Measurements from ENCODE around the gene NAV2. TPM values are rescaled to one million over a fixed set of nuclear protein-coding genes. Genes with fewer than 3 reads are reported as not detected.

NAV2 gene
- total RNA-seq, 1 experiment from 2014 or later, result 139 TPM

DNA sequence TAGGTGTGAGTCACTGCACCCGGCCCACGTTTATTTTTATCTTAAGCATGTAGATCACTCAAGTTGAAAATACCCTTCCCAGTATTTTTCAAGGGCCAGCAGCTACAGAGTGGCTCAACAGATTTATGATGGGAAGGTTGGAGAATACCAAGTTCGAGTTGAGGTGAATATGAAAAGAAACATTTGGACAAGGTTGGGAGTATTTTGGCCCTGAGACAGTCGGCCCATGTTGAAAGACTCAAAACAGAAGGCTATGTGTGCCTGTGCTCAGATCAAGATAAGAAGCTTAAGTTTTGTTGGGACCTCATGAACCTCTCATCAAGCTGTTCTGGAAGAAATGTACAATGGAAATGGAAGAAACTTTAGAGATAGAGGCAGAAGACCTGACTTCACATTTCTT is 248.6 kb downstream of the NAV2 start:
- Mint-ChIP-seq H3K9me3 (ENCODE audit: unreplicated experiment) (no peaks in the 10 kb centered on the region), H3K4me1 (ENCODE audit: insufficient read depth, unreplicated experiment) (peaks cover 21% of the 10 kb centered on the region), H3K27me3 (ENCODE audit: insufficient read depth, unreplicated experiment) (no peaks in the 10 kb centered on the region), H3K27ac (ENCODE audit: low read depth, unreplicated experiment) (peak overlapping the region; percentile 5), H3K36me3 (ENCODE audit: insufficient read depth, unreplicated experiment) (peaks cover 12% of the 10 kb centered on the region), H3K4me3 (ENCODE audit: unreplicated experiment) (no peak overlapping the region)
- intact Hi-C loops (cut with micrococcal nuclease), result no loop called here
- no peak for DNase-seq (ENCODE audit: unreplicated experiment)
- ChIA-PET POLR2A (interaction anchor here (2.1 kb wide), 1 partner anchor 64 kb away, joined by 7 read pairs; no protein-coding TSS in a partner anchor), CTCF (interaction anchor here (0.9 to 1.0 kb wide), 2 partner anchors 11 to 19 kb away, joined by 3 to 4 read pairs; no protein-coding TSS in a partner anchor)
- BruUV-seq (replicated peaks), result no TSS peak
- TF ChIP-seq, protein P1, sequence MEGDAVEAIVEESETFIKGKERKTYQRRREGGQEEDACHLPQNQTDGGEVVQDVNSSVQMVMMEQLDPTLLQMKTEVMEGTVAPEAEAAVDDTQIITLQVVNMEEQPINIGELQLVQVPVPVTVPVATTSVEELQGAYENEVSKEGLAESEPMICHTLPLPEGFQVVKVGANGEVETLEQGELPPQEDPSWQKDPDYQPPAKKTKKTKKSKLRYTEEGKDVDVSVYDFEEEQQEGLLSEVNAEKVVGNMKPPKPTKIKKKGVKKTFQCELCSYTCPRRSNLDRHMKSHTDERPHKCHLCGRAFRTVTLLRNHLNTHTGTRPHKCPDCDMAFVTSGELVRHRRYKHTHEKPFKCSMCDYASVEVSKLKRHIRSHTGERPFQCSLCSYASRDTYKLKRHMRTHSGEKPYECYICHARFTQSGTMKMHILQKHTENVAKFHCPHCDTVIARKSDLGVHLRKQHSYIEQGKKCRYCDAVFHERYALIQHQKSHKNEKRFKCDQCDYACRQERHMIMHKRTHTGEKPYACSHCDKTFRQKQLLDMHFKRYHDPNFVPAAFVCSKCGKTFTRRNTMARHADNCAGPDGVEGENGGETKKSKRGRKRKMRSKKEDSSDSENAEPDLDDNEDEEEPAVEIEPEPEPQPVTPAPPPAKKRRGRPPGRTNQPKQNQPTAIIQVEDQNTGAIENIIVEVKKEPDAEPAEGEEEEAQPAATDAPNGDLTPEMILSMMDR (IDR thresholded peaks at IDR 0.05; ENCODE audit: unreplicated experiment), result no peak

- peaks cover 8% of the 10 kb centered on the region for H3K36me3 Mint-ChIP-seq (ENCODE audit: insufficient read depth, unreplicated experiment)
- peak overlapping the region; percentile 61 for H3K27ac Mint-ChIP-seq (ENCODE audit: low read depth, unreplicated experiment)
- no TSS peak for BruUV-seq (replicated peaks)
- intact Hi-C loops (cut with micrococcal nuclease), result no loop called here
- peaks cover 22% of the 10 kb centered on the region for H3K4me1 Mint-ChIP-seq (ENCODE audit: insufficient read depth, unreplicated experiment)
- H3K9me3 Mint-ChIP-seq (ENCODE audit: unreplicated experiment), result no peaks in the 10 kb centered on the region
- H3K27me3 Mint-ChIP-seq (ENCODE audit: insufficient read depth, unreplicated experiment), result no peaks in the 10 kb centered on the region
- TF ChIP-seq, protein P1 (IDR thresholded peaks at IDR 0.05; ENCODE audit: unreplicated experiment), result no peak
- ChIA-PET CTCF (interaction anchor here (0.6 to 2.2 kb wide), 8 partner anchors 8 to 393 kb away, joined by 3 to 14 read pairs (median 4); no protein-coding TSS in a partner anchor), POLR2A (interaction anchor here (0.5 to 2.1 kb wide), 5 partner anchors 17 to 96 kb away, joined by 3 to 7 read pairs (median 3); no protein-coding TSS in a partner anchor)
- no peak for DNase-seq (ENCODE audit: unreplicated experiment)
- H3K4me3 Mint-ChIP-seq (ENCODE audit: unreplicated experiment), result no peak overlapping the region
Observed at GRCh38 chr11:19962053-19962800, 249.6 kb downstream of the NAV2 start.

- H3K27me3 Mint-ChIP-seq (ENCODE audit: insufficient read depth, unreplicated experiment), result no peaks in the 10 kb centered on the region
- H3K9me3 Mint-ChIP-seq (ENCODE audit: unreplicated experiment), result no peaks in the 10 kb centered on the region
- peaks cover 25% of the 10 kb centered on the region for H3K4me1 Mint-ChIP-seq (ENCODE audit: insufficient read depth, unreplicated experiment)
- CTCF ChIA-PET, result interaction anchor here (0.6 to 2.2 kb wide), 7 partner anchors 9 to 392 kb away, joined by 3 to 14 read pairs (median 5); no protein-coding TSS in a partner anchor
- peaks cover 4% of the 10 kb centered on the region for H3K36me3 Mint-ChIP-seq (ENCODE audit: insufficient read depth, unreplicated experiment)
- no peak overlapping the region for H3K4me3 Mint-ChIP-seq (ENCODE audit: unreplicated experiment)
- TF ChIP-seq, protein P1 (IDR thresholded peaks at IDR 0.05; ENCODE audit: unreplicated experiment), result no peak
- POLR2A ChIA-PET, result interaction anchor here (0.8 to 2.1 kb wide), 4 partner anchors 16 to 62 kb away, joined by 3 to 7 read pairs (median 4); no protein-coding TSS in a partner anchor
- H3K27ac Mint-ChIP-seq (ENCODE audit: low read depth, unreplicated experiment), result peak overlapping the region; percentile 61
- BruUV-seq (replicated peaks), result no TSS peak
- intact Hi-C loops (cut with micrococcal nuclease), result no loop called here
- no peak for DNase-seq (ENCODE audit: unreplicated experiment)
Observed at GRCh38 chr11:19962801-19963175, 250.2 kb downstream of the NAV2 start.

DNA sequence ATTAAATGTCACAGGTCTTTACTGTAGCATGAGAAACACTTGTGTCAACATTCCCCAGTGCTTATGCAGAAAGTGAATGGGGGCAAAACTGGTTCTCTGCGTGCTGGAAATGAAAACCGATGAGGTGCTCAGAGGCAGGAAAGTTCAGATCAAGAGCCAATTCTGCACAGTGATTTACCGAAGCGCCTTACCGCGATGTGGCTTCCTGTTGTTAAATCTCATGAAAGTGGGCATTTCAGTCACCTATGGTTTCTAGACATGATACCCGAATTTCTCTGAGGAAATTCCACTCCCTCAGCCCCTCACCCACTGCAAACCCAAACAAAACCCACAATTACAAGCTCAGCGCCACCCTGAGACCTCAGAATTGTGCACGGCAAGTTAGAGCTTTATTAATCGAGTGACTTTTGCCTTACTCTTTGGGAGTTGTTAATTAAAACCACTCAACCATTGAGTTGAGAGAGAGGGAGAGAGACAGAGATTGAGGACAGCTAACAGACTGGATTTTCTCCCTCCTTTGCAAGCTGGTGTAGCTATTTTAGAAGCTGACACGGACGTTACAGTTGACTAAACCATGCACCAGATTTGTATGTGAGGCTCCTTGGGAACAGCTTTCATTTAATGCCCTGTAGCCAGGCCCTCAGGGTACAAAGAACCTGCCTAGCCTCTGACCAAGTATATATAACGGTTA is 251.2 kb downstream of the NAV2 start:
- no peaks in the 10 kb centered on the region for H3K9me3 Mint-ChIP-seq (ENCODE audit: unreplicated experiment)
- ChIA-PET POLR2A (interaction anchor here (1.6 to 1.9 kb wide), 2 partner anchors 15 to 22 kb away, joined by 3 to 5 read pairs; no protein-coding TSS in a partner anchor), CTCF (interaction anchor here (0.6 to 2.2 kb wide), 13 partner anchors 8 to 1598 kb away, joined by 3 to 14 read pairs (median 4); no protein-coding TSS in a partner anchor)
- peaks cover 36% of the 10 kb centered on the region for H3K4me1 Mint-ChIP-seq (ENCODE audit: insufficient read depth, unreplicated experiment)
- TF ChIP-seq, protein P1 (IDR thresholded peaks at IDR 0.05; ENCODE audit: unreplicated experiment), result no peak
- BruUV-seq (replicated peaks), result no TSS peak
- no peak for DNase-seq (ENCODE audit: unreplicated experiment)
- H3K27me3 Mint-ChIP-seq (ENCODE audit: insufficient read depth, unreplicated experiment), result no peaks in the 10 kb centered on the region
- H3K4me3 Mint-ChIP-seq (ENCODE audit: unreplicated experiment), result no peak overlapping the region
- H3K36me3 Mint-ChIP-seq (ENCODE audit: insufficient read depth, unreplicated experiment), result no peaks in the 10 kb centered on the region
- H3K27ac Mint-ChIP-seq (ENCODE audit: low read depth, unreplicated experiment), result peak overlapping the region; percentile 61
- intact Hi-C loops (cut with micrococcal nuclease), result no loop called here
